ENCODE data around the gene LARGE2. TPM values are rescaled to one million over a fixed set of nuclear protein-coding genes. Genes with fewer than 3 reads are reported as not detected.

LARGE2 gene
- total and polyA plus RNA-seq, 2 of the 13 experiments (the other 11 are each of a cell fraction or from before 2014, with no cell fraction given) = 8.5 to 21.6 TPM

DNA sequence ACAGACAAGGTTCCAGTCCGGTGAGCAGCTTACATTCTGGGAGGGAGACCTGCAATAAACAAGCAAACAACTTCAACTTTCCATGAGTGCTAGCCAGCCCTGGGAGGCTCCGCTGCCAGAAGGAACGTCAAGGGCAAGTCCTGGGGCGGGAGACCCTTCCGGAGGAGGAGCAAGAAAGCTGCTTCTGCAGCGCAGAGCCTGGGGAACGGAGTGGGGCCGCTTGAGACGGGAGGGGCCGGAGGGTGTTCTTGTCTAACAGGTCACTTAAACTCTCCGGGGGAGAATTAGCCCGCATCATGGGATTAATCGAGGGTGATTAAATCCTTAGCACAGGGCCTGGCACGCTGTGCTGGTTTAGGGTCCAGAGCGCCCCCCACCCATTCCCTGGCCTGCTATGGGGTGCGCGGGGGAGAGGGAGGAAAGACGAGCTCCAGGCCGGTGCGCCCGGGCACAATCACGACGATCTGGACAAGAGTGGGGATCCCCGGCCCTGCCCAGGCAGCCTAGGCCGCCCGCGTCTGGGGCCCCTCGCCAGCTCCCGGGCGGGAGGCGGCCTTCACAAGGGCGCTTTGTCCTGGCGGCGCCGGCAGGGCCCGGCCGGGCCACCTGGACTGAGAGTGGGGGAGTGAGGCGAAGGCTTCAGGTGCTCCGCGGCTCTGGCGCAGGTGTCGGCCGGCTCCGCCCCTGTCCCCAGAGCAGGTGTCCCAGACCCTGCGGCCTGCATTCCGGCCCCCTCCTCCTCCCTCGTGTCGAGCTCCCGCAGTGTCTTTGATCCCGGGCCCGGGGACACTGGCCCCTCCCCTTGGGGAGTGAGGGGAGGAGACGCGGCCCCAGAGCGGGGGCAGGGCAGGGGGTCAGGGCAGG lies 663 bp upstream of the LARGE2 start (continued):
- TF ChIP-seq, protein P1, sequence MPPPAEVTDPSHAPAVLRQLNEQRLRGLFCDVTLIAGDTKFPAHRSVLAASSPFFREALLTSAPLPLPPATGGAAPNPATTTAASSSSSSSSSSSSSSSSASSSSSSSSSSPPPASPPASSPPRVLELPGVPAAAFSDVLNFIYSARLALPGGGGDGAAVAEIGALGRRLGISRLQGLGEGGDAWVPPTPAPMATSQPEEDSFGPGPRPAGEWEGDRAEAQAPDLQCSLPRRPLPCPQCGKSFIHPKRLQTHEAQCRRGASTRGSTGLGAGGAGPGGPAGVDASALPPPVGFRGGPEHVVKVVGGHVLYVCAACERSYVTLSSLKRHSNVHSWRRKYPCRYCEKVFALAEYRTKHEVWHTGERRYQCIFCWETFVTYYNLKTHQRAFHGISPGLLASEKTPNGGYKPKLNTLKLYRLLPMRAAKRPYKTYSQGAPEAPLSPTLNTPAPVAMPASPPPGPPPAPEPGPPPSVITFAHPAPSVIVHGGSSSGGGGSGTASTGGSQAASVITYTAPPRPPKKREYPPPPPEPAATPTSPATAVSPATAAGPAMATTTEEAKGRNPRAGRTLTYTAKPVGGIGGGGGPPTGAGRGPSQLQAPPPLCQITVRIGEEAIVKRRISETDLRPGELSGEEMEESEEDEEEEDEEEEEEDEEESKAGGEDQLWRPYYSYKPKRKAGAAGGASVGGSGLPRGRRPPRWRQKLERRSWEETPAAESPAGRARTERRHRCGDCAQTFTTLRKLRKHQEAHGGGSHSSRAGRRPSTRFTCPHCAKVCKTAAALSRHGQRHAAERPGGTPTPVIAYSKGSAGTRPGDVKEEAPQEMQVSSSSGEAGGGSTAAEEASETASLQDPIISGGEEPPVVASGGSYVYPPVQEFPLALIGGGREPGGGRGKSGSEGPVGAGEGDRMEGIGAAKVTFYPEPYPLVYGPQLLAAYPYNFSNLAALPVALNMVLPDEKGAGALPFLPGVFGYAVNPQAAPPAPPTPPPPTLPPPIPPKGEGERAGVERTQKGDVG (CRISPR knock-in tag; IDR thresholded peaks at IDR 0.05; ENCODE audit: borderline replicate concordance) = no peak
- no peak for TF ChIP-seq ZNF431 (CRISPR knock-in tag; IDR thresholded peaks at IDR 0.05; ENCODE audit: borderline replicate concordance, low read depth)
- no peak for TF ChIP-seq HNRNPH1 (optimal IDR thresholded peaks at IDR 0.05; ENCODE audit: low read depth, low read length)
- no peak for TF ChIP-seq NCOR1 (IDR thresholded peaks at IDR 0.05; ENCODE audit: borderline replicate concordance, low read length)
- TF ChIP-seq HIVEP1 (CRISPR knock-in tag; IDR thresholded peaks at IDR 0.05) = no peak
- TF ChIP-seq SMC3 (IDR thresholded peaks at IDR 0.05; ENCODE audit: low read length) = no peak
- no peak for TF ChIP-seq ZNF496 (CRISPR knock-in tag; IDR thresholded peaks at IDR 0.05; ENCODE audit: insufficient replicate concordance)
- TF ChIP-seq, protein P2, sequence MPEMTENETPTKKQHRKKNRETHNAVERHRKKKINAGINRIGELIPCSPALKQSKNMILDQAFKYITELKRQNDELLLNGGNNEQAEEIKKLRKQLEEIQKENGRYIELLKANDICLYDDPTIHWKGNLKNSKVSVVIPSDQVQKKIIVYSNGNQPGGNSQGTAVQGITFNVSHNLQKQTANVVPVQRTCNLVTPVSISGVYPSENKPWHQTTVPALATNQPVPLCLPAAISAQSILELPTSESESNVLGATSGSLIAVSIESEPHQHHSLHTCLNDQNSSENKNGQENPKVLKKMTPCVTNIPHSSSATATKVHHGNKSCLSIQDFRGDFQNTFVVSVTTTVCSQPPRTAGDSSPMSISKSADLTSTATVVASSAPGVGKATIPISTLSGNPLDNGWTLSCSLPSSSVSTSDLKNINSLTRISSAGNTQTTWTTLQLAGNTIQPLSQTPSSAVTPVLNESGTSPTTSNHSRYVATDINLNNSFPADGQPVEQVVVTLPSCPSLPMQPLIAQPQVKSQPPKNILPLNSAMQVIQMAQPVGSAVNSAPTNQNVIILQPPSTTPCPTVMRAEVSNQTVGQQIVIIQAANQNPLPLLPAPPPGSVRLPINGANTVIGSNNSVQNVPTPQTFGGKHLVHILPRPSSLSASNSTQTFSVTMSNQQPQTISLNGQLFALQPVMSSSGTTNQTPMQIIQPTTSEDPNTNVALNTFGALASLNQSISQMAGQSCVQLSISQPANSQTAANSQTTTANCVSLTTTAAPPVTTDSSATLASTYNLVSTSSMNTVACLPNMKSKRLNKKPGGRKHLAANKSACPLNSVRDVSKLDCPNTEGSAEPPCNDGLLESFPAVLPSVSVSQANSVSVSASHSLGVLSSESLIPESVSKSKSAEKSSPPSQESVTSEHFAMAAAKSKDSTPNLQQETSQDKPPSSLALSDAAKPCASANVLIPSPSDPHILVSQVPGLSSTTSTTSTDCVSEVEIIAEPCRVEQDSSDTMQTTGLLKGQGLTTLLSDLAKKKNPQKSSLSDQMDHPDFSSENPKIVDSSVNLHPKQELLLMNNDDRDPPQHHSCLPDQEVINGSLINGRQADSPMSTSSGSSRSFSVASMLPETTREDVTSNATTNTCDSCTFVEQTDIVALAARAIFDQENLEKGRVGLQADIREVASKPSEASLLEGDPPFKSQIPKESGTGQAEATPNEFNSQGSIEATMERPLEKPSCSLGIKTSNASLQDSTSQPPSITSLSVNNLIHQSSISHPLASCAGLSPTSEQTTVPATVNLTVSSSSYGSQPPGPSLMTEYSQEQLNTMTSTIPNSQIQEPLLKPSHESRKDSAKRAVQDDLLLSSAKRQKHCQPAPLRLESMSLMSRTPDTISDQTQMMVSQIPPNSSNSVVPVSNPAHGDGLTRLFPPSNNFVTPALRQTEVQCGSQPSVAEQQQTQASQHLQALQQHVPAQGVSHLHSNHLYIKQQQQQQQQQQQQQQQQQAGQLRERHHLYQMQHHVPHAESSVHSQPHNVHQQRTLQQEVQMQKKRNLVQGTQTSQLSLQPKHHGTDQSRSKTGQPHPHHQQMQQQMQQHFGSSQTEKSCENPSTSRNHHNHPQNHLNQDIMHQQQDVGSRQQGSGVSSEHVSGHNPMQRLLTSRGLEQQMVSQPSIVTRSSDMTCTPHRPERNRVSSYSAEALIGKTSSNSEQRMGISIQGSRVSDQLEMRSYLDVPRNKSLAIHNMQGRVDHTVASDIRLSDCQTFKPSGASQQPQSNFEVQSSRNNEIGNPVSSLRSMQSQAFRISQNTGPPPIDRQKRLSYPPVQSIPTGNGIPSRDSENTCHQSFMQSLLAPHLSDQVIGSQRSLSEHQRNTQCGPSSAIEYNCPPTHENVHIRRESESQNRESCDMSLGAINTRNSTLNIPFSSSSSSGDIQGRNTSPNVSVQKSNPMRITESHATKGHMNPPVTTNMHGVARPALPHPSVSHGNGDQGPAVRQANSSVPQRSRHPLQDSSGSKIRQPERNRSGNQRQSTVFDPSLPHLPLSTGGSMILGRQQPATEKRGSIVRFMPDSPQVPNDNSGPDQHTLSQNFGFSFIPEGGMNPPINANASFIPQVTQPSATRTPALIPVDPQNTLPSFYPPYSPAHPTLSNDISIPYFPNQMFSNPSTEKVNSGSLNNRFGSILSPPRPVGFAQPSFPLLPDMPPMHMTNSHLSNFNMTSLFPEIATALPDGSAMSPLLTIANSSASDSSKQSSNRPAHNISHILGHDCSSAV (CRISPR knock-in tag; IDR thresholded peaks at IDR 0.05; ENCODE audit: borderline replicate concordance) = no peak
- no peak for TF ChIP-seq ZFP62 (CRISPR knock-in tag; IDR thresholded peaks at IDR 0.05)
- no peak for TF ChIP-seq HCFC1 (IDR thresholded peaks at IDR 0.05; ENCODE audit: low read depth, low read length)
- TF ChIP-seq, protein P3, sequence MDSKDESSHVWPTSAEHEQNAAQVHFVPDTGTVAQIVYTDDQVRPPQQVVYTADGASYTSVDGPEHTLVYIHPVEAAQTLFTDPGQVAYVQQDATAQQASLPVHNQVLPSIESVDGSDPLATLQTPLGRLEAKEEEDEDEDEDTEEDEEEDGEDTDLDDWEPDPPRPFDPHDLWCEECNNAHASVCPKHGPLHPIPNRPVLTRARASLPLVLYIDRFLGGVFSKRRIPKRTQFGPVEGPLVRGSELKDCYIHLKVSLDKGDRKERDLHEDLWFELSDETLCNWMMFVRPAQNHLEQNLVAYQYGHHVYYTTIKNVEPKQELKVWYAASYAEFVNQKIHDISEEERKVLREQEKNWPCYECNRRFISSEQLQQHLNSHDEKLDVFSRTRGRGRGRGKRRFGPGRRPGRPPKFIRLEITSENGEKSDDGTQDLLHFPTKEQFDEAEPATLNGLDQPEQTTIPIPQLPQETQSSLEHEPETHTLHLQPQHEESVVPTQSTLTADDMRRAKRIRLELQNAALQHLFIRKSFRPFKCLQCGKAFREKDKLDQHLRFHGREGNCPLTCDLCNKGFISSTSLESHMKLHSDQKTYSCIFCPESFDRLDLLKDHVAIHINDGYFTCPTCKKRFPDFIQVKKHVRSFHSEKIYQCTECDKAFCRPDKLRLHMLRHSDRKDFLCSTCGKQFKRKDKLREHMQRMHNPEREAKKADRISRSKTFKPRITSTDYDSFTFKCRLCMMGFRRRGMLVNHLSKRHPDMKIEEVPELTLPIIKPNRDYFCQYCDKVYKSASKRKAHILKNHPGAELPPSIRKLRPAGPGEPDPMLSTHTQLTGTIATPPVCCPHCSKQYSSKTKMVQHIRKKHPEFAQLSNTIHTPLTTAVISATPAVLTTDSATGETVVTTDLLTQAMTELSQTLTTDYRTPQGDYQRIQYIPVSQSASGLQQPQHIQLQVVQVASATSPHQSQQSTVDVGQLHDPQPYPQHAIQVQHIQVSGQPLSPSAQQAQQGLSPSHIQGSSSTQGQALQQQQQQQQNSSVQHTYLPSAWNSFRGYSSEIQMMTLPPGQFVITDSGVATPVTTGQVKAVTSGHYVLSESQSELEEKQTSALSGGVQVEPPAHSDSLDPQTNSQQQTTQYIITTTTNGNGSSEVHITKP (CRISPR knock-in tag; IDR thresholded peaks at IDR 0.05; ENCODE audit: low read depth) = 0 out of 2 replicates have a peak, but pooled peaks have one; percentile 37

Measured in HepG2 (cell line).